HG03196 (cell line): ENCODE data around the gene MAPK8IP3.

Experiments used
- ATAC-seq: cut with Tn5 transposase; IDR thresholded peaks from one replicate; pipeline ENCODE4 v1.9.1; 2021; ENCODE audit not compliant: unreplicated experiment

MAPK8IP3 gene

DNA sequence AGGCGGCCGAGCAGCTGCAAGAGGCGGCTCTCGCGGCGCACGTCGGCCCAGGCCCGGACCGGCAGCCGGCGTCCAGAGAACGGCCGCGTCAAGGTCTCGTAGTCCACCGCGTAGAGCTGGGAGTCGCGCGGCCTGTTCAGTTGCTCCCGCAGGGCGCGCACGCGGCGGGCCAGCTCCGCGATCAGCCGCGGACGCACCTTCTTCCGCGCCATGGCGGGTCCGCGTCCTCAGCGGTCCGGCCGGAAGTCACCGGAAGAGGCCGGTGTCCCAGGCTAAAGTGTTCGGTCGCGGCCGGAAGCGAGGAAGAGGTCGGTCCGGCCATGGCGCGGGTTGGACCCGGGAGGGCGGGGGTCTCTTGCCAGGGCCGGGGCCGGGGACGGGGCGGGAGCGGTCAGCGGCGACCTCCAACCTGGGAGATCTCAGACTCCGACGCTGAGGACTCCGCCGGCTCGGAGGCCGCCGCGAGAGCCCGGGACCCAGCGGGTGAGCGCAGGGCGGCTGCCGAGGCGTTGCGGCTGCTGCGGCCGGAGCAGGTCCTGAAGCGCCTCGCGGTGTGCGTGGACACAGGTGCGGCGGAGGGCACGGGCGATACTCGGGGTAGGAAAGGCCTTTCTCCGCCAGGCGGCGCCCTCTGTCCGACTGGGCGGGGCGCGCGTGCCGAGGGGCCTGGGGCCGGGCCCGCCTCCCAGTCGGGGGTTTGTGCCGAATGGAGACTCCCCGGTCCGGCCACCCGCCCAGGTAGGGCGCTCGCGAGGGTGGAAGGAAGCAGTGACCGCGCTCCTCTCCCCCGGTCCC is 67.1 kb downstream of the MAPK8IP3 start, which contains the start of gene MRPS34:
Gene MRPS34 (minus strand): TSS at position 227 of the 795 bp plus-strand sequence. CDS start 15 bp downstream, at position 212.
- peak; percentile 39 for ATAC-seq

DNA sequence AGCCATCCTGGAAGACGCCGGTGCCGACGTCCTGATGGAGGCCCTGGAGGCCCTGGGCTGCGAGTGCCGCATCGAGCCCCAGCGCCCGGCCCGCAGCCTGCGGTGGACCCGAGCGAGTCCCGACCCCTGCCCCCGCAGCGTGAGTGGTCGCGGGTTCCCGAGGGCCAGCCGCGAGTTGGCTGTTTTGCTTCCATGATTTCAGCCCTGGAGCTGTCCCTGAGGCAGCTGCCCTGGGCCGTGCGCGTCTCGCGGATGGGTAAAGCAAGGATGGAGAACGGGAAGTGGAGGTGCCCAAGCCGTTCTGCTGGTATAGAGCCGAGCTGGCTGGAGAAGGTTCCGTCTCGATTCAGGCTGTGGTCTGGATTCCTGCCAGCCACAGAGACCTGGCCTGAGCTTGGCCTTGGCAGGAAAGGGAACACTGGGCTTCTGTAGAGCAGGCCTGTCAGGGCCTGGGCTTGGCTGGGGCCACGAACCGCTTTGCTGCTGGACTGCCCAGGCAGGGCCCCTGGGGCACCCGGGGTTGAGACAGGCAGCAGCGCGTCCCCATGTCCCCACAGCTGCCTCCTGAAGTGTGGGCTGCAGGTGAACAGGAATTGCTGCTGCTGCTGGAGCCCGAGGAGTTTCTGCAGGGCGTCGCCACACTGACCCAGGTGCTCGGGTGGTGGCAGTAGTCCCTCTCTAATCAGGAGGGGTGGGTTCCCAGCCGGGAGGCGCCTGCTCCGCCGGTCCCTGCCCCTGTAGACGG is 67.9 kb downstream of the MAPK8IP3 start:
- no peak for ATAC-seq

DNA sequence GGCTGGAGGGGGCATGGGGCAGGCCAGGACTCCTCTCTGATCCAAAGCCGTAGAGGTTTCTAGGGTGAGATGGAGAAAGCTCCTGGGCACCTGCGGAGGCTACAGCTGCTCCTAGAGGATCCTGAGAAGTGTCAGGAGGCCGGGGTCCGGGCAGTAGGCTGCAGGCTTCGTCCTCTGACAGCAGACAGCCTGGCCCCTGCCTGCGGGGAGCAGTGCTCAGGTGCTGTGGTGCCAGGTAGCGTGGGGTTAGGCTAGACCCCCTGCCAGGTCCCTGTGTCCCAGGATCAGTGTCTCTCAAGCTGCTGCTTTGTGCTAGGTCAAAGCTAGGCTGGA is 68.4 kb downstream of the MAPK8IP3 start:
- no peak for ATAC-seq

DNA sequence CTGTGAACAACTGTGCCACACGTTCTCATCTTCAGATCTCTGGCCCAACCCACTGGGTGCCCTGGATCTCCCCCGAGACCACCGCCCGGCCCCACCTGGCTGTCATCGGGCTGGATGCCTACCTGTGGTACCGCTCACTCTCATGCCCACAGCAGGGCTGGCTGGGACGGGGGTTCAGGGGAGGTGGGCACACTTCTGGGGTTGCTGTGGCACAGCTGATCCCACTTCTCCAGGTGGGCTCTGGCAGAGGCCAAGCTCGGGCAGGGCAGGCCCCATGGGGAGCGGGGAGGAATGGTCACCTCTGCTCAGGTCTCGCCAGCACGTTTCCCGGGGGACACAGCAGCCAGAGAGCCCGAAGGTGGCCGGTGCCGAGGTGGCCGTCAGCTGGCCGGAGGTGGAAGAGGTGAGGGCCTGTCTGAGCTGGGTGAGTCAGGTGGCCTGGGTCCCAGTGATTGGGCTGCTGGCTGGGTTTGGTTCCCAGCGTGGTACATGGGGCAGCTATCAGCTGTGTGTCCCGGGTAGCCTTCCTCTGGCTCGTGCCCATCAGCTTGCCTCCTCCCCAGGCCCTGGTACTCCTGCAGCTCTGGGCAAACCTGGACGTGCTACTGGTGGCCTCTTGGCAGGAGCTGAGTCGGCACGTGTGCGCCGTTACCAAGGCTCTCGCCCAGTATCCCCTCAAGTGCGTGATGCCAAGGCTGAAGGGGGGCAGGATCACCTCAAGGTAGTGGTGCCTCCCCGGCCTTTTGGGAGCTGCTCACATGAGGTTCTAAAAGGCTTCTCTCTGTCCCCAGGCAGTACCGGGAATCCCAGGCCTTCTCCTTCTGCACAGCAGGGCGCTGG is 69.2 kb downstream of the MAPK8IP3 start:
- no peak for ATAC-seq

DNA sequence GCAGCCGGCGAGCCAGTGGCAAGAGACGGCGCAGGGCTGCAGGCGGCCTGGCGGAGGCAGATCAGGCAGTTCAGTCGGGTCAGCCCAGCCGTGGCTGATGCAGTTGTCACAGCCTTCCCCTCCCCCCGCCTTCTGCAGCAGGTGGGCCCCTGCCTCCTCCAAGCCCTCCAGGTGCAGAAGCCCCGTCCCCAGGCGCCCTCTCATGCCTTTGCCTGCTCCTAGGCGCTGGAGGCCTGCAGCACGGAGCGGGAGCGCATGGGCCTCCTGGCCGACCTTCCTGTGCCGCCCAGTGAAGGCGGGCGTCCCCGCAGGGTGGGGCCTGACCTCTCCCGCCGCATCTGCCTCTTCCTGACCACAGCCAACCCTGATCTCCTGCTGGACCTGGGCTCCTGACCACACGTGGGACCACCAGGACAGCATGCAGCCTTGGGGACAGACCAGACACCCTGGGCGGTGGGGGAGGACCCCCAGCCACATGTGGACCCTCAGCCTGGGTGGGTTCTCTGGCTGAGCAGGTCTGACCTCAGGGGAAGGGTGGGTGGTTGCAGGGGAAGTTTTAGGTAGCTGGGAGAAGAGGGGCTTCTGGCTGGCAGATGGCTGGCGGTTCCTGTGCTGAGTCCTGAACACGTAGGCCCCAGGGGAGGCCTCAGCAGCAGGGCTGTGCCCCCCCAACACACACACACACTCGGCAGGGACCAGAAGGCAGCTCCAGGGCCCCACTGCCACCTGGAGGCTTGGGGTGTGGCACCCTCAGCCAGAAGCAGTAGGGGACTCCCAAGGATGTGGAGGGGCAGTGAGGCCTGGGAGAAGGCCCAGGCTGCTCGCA is 70.1 kb downstream of the MAPK8IP3 start:
- no peak for ATAC-seq

DNA sequence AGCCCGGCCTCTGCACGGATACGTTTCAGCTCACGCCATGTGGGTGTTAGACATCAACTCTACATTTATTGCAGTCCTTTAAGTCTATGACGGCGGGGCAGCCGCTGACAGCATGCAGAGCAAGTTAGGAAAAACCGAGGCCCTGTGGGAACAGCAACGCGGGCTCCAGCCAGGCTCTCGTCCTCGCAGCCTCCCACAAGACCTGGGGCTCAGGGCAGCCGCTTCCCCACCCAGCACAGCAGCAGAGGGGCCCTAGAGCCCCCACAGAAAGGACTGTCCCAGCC is 70.6 kb downstream of the MAPK8IP3 start:
- no peak for ATAC-seq

DNA sequence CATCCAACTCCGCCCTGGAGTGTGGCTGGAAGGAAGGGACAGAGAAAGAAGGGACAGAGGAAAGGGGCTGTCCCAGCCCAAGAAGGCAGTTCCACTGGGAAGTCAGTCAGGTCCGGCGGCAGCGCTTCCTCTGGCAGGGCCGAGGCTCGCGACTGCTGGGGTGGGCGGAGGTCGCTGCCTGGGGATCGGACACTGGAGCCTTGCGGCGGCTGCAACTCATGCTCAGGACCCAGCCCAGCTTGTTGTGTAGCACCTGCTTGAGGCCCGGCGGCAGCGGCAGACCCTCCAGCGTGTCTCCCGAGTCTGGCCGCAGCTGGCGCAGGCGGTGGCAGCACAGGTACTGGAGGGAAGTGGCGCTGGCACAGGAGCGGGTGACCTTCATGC is 71.0 kb downstream of the MAPK8IP3 start:
- ATAC-seq, result no peak

DNA sequence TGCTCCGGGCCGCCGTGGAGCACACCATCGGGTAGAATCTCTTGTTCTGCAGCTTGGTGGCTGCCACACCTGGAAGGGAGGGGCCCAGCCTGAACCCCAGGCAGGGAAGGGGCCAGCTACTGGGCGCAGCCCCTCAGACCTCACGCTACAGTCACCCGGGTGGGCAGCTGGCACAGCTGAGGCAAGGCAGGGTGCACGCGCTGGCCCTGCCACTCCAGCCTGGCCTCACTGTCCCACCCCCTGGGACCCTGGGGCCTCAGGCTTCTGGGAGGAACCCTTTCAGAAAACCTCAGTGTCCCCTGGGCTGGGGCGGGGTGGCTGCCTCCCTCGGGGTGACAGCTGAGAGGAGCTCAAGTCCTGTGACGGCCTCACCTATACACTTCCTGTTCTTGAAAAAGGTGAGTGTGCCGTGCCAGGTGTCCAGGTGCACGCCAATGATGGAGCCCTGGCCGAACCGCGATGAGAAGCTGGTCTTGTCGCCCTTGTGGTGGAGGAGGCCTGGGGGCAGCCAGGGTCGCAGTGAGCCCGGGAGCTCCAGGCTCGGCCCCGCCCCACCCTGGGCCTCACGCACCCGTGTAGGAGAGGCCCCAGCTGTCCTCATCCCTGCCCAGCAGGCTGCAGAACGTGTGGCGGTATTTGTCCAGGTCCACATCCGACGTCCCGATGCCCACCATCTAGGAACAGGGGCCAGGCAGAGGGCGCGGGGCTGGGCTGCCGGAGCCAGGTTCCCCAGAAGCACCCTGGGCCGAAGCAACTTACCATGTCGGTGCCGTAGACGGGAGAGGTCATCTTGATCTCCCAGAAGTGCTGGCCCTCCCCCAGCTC is 71.6 kb downstream of the MAPK8IP3 start:
- no peak for ATAC-seq

DNA sequence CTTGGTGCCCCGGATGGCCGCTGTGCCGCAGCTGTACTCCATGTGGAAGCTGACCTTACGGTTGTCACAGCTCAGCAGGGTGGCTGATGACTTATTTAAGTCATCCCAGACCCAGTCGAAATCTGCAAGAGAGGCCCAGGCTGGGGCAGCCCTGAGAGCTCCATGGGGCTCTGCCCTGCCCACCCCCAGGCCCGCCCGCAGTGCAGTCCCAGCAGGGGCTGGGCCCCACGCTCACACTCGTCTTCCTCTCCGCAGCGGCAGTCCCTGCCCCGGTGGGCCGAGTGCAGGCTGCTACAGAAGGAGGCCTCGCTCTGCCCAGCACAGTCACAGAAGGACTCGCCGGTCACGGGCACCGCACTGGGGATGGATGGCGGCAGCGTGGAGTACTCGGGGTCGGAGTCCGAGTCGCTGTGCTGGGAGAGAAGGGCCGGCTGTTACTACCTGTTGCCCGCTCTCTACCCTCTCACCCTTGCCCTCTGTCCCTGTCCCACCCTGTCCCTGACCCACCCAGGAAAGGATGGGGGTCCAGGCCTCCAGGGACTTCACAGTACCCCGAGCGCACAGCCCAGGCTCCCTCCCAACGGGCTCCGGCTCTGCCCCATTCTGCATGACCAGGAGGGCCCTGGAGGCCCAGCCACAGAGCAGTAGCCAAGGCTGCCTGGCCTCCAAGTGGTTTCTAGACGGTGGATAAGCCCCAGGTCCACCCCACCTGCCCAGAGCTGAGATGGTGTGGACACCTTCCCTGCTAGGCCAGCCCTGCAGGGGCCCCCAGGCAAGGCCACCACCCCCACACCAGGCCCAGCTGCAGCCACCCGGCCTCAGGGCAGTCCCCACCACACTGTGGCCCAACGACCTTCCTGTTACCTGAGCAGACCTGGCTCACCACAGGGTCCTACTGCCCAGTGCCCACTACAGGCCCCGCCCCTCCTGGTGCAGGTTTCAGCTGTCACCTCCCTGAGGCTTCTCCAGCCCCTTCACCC is 72.5 kb downstream of the MAPK8IP3 start:
- ATAC-seq, result no peak

DNA sequence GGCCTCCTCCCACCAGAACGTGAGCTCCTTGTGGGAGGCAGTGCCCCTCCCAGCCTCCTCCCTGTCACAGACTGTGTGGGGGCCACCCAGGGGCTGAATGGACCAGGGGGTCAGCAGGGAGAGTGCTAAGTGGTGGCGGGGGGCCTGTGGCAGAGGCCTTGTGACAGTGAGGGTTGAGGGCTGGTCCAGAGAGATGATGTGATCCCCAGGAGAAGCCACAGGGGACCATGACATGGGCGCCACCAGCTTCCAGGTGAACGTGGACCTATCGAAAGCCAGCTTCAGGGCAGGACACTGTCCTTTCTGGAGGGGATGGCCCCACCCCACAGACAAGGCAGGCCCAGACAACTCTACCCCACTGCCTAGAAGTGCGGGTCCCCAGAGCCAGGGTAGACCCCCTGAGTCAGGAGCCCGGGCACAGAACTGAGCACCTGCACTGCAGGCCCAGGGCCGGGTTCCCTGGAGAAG is 73.3 kb downstream of the MAPK8IP3 start:
- ATAC-seq, result no peak

DNA sequence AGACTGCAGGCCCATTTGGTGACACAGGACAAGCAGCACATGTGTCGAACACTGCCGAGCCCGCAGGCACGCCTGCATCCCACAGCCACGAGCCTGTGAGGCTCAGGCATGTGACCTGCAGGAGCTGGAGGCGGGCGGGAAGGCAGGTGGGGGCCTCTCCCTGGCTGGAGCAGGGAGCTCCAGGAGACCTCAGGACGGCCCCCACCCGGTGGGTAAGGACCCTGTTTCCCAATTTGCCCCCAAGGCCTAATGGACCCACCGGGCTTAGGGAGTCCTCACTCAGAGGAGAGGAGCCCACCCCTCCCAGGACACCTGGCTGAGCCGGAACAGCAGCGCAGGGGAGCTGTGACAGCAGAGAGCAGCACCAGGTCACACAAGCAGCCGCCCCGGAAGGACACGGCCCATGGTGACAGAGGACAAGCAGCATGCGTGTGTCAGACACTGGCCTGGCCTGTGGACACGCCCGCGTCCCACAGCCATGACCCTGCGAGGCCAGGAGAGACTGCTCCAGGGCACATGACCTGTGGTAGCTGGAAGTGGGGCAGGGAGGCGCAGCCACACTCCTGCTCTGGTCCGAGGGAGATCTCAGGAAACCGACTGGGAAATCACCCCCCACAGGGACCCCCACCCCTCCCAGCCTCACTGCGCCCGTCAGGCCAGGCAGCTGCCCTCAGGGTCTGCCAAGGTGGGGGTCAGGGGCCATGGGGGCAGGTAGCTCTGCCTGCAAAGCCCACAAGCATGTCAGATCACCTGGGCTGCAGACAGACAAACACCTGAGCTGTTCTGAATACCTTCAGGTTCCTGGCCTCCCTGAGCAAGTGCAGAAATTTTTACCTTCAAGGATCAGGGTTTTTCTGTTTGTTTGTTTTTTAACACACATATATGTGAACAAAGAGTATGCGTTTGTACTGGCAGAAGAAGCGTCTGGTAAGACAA is 74.0 kb downstream of the MAPK8IP3 start:
- ATAC-seq, result no peak

DNA sequence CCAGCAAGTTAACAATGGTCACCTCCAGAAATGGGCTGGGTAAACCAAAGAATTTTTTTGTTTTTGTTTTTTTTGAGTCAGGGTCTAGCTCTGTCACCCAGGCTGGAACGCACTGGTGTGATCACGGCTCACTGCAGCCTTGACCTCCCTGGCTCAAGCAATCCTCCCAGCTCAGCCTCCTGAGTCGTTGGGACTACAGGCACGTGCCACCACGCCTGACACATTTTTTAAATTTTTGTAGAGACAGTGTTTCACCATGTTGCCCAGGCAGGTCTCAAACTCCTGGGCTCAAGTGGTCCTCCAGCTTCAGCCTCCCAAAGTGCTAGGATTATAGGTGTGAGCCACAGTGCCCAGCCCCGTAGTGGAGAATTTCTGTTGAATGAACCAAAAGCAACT is 74.7 kb downstream of the MAPK8IP3 start:
- ATAC-seq, result no peak

DNA sequence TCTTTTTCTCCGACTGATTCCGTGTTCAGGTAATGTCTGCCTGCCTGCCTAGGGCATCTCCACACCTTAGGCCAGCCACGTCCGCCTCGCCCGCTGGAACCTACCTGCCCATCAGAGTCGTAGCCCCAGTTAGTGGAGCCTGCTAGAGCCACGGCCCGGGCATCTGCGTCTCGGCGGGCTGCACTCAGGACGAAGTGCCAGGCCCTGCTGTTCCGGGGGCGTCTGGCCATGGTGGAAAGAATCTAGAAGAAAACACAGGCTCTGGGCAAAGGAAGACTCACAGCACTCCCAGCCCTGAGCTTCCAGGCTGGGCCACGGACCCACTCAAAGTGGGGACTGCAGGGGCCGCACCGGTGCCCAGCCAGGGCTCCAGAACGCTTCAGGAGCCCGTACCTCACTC is 75.3 kb downstream of the MAPK8IP3 start:
- no peak for ATAC-seq

DNA sequence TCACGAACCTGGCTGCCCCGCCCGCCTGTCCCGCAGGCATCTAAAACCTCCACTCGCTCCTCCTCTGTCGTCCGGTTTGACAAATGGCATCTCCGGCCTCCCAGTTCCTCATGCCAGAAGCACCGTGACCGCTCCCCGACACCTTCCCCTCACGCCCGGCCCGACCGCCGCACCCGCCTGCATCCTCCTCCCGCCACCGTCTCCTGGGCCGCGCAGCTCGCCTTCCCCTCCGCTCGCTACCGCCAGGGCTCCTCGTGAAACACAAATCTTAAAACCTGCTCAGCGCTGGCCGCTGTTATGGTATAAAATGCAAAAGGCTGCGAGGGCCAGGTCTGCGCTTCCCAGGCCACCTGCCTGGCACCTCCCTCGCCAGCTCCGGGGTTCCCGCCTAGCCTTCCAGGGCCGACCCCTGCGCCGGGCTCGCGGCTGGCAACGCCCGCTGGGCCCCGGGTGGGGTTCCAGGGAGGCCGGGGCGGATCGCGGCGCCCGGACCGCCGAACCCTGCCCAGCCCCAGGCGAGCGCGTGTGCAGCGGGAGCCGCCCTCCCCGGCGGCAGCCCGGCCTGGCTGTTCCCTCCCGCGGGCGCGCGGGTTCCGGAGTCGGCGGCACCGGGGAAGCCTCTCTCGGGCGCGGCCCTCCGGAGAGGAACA is 75.9 kb downstream of the MAPK8IP3 start:
- peak; percentile 1 for ATAC-seq

DNA sequence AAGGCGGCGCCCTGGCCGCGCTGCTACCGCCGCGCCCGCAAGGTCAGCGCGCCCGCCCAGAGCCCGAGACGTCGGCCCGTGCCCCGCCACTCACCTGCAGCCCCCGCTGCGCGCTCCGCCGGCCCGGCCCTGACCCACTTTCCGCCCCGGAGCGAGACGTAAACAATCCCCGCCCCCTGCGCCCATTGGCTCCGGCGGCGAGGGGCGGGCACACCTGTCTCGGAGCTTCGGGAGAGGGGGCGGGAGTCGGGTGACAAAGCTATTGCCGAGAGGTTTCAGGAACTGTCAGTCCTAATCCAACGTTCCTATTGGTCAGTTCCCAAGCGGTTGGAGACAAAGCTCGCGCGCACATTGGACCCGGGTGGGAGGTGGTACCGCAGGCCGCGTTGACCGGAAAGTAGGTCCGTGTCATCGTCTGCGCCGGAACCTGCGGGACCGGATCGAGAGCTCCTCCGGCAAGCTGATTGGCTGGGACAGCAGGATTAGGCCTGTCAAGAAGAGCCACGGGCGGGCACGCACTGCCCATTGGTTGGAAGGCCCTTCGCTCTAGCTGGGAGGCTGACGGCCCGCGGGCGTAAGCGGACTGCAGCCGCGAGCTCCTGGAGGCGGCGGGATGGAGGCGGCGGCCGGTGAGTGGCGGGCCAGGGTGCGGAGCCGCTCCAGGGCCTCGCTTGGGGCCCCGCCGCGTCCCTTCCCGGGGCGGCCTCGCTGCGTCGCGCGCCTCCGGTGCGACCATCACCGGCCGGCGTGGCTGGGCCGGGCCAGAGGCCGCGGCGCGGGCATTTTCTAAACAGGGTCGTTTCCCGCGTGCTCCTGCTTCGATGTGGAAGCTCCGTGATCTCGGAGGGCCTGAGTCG is 76.6 kb downstream of the MAPK8IP3 start, which contains the start of the genes NUBP2 and SPSB3:
Gene NUBP2 (plus strand): TSS at position 553 of the 857 bp plus-strand sequence. CDS start 61 bp downstream, at position 614.
Gene SPSB3 (minus strand): TSS at position 164 of the 857 bp plus-strand sequence. CDS start 1,088 bp downstream, outside the sequence.
- ATAC-seq, result peak; percentile 81
